Stimulated activated CD4-positive, alpha-beta T cell treated with anti-CD3 and anti-CD28 coated beads, Interleukin-1b, Interleukin-23, amount 100 ng/mL, for 48 hours (primary cell): ENCODE data around the gene MPL.

Source experiments
- DNase-seq: peaks from one replicate; pipeline ENCODE4 v3.0.0-alpha.2; 2020

Gene MPL

GRCh38 chr1:43306688-43307457 is 30.7 kb upstream of the MPL start:
- DNase-seq = no peak

GRCh38 chr1:43307458-43308158 is 30.0 kb upstream of the MPL start:
- no peak for DNase-seq

GRCh38 chr1:43308635-43309404 is 28.8 kb upstream of the MPL start:
- DNase-seq = no peak

GRCh38 chr1:43309405-43310025 is 28.1 kb upstream of the MPL start:
- no peak for DNase-seq

GRCh38 chr1:43311521-43311920 is 26.1 kb upstream of the MPL start:
- DNase-seq = no peak

GRCh38 chr1:43312212-43312623 is 25.4 kb upstream of the MPL start:
- DNase-seq = no peak

- no peak for DNase-seq
Measured at GRCh38 chr1:43312663-43313515, 24.7 kb upstream of the MPL start.

- DNase-seq = no peak
Measured at GRCh38 chr1:43313771-43314170, 23.8 kb upstream of the MPL start.

- no peak for DNase-seq
Measured at GRCh38 chr1:43314233-43314632, 23.4 kb upstream of the MPL start.

GRCh38 chr1:43315481-43315880 is 22.1 kb upstream of the MPL start:
- no peak for DNase-seq

- no peak for DNase-seq
Measured at GRCh38 chr1:43315963-43316737, 21.5 kb upstream of the MPL start.

- no peak for DNase-seq
Measured at GRCh38 chr1:43316738-43317520, 20.7 kb upstream of the MPL start.

- DNase-seq = no peak
Measured at GRCh38 chr1:43317817-43318471, 19.7 kb upstream of the MPL start.

- no peak for DNase-seq
Measured at GRCh38 chr1:43318831-43319230, 18.8 kb upstream of the MPL start.

- DNase-seq = no peak
Measured at GRCh38 chr1:43319288-43319687, 18.3 kb upstream of the MPL start.

- no peak for DNase-seq
Measured at GRCh38 chr1:43319766-43320165, 17.9 kb upstream of the MPL start.

- DNase-seq = no peak
Measured at GRCh38 chr1:43321331-43321891, 16.2 kb upstream of the MPL start.

GRCh38 chr1:43322506-43322905 is 15.1 kb upstream of the MPL start:
- DNase-seq = no peak

GRCh38 chr1:43324810-43325209 is 12.8 kb upstream of the MPL start:
- DNase-seq = no peak

GRCh38 chr1:43325381-43325780 is 12.2 kb upstream of the MPL start:
- DNase-seq = no peak
